Gastrocnemius medialis (tissue), 4 donors: Measurements from ENCODE around the gene SLC39A3. TPM values are rescaled to one million over a fixed set of nuclear protein-coding genes. Genes with fewer than 3 reads are reported as not detected.

ENCODE experiments used
- ATAC-seq, 2 donors: fragments of 150-250 bp; one replicate each; pipeline ENCODE4 v1.9.1; 2016
- DNase-seq, 2 donors: peaks; one replicate each; pipeline ENCODE4 v3.0.0-alpha.2; 2019
- H3K27ac ChIP-seq, 4 donors: fragments of 200-600 bp; sonication (generic); 1 replicate in 1 of 4; 2 replicates in 3 of 4; pipeline ENCODE4 v1.5.1; 2016 to 2018; ENCODE audit warnings: mild to moderate bottlenecking in 2 of 4, moderate library complexity in 1 of 4
- H3K27me3 ChIP-seq, 3 donors: fragments of 200-600 bp; sonication (generic) in 2 of 3; 1 replicate in 1 of 3; 2 replicates in 2 of 3; pipeline versions ENCODE4 v1.5.1 to v1.6.0; 2016 to 2019; ENCODE audit warnings: mild to moderate bottlenecking in 1 of 3, moderate library complexity in 1 of 3
- H3K36me3 ChIP-seq, 2 donors: fragments of 200-600 bp; sonication (generic) in 1 of 2; one replicate each; pipeline ENCODE4 v1.5.1; 2017 to 2018
- H3K4me1 ChIP-seq, 2 donors: fragments of 200-600 bp; sonication (generic) in 1 of 2; one replicate each; pipeline ENCODE4 v1.5.1; 2016 to 2017; ENCODE audit warnings: mild to moderate bottlenecking in 2 of 2
- H3K4me3 ChIP-seq, 4 donors: fragments of 200-600 bp; sonication (generic) in 3 of 4; 1 replicate in 1 of 4; 2 replicates in 3 of 4; pipeline ENCODE4 v1.5.1; 2016 to 2019; ENCODE audit warnings: mild to moderate bottlenecking in 2 of 4
- H3K9me3 ChIP-seq, 3 donors: fragments of 200-600 bp; sonication (generic) in 2 of 3; 1 replicate in 1 of 3; 2 replicates in 2 of 3; pipeline ENCODE4 v1.5.1; 2016 to 2019
- CTCF ChIP-seq, 5 experiments: fragments of 450-650 bp in 3 of 5; fragments of 200-600 bp in 2 of 5; sonication (generic) in 2 of 5; IDR thresholded peaks in 4 of 5; conservative IDR thresholded peaks in 1 of 5; 1 replicate in 4 of 5; 2 replicates in 1 of 5; pipeline ENCODE4 v1.5.1; 2016 to 2019; ENCODE audit warnings: antibody characterized with exemption in 5 of 5, mild to moderate bottlenecking in 3 of 5, moderate library complexity in 3 of 5
- POLR2A ChIP-seq, 2 donors: fragments of 450-650 bp; IDR thresholded peaks; one replicate each; pipeline ENCODE4 v1.6.1; 2017; ENCODE audit warnings: antibody characterized with exemption in 2 of 2, mild to moderate bottlenecking in 2 of 2, moderate library complexity in 2 of 2
- in situ Hi-C, 4 donors: fragments of 200-750 bp; cut with MboI; loops; one replicate each; pipeline versions ENCODE4 v1.15.0 to v1.8.0; 2017; ENCODE audit warnings: low sequenced_read_pairs in 4 of 4
- intact Hi-C: fragments of 100-400 bp; cut with DNase I; formaldehyde crosslinking; loops from one replicate; pipeline ENCODE4 v1.15.1; 2023; ENCODE audit warnings: low total_unique reads
- total RNA-seq, 4 donors: library from RNA; depleted of rRNA; stranded (reverse); fragments of >200 nt; gene quantifications; one replicate each; pipeline versions ENCODE4 v1.1.0 to v1.2.3, GENCODE V29; 2016

The SLC39A3 gene
- total RNA-seq, 4 donors from 2014 or later: 23.1 to 60.9 (median 27.1) TPM

- H3K27ac ChIP-seq: no peak overlapping the region
- peak overlapping the region; percentile 15 to 59 (median 50) for H3K4me3 ChIP-seq
- H3K36me3 ChIP-seq: no peaks in the 10 kb centered on the region
- H3K4me1 ChIP-seq: peaks cover 3 to 9% of the 10 kb centered on the region in 2 donors
- DNase-seq: no peak
- in situ Hi-C loops (no loop called here), intact Hi-C loops (loop anchor here (2.0 kb wide), 1 partner anchor 38 kb away; the partner anchor contains the start of gene SLC39A3)
- TF ChIP-seq POLR2A (IDR thresholded peaks at IDR 0.05): no peak
- ATAC-seq: no peak
- H3K27me3 ChIP-seq: no peaks in the 10 kb centered on the region
- no peaks in the 10 kb centered on the region for H3K9me3 ChIP-seq
Observed at GRCh38 chr19:2703077-2703437, 36.8 kb downstream of the SLC39A3 start.

GRCh38 chr19:2702170-2703076 lies 37.4 kb downstream of the SLC39A3 start, which contains the start of gene GNG7:
Gene GNG7, minus strand, starts transcription at chr19:2702694. Its CDS starts 182,006 bp downstream, at chr19:2520688.
- in situ Hi-C loops: no loop called here
- intact Hi-C loops: loop anchor here (2.0 kb wide), 1 partner anchor 38 kb away; the partner anchor contains the start of gene SLC39A3

GRCh38 chr19:2701361-2702169 lies 38.3 kb downstream of the SLC39A3 start:
- no peak for TF ChIP-seq POLR2A (IDR thresholded peaks at IDR 0.05)
- no peak for TF ChIP-seq CTCF (IDR thresholded peaks at IDR 0.05 in 4 of 5, conservative IDR thresholded peaks at IDR 0.05 in 1 of 5)
- H3K27me3 ChIP-seq: no peaks in the 10 kb centered on the region
- no peaks in the 10 kb centered on the region for H3K9me3 ChIP-seq
- in situ Hi-C loops (no loop called here), intact Hi-C loops (loop anchor here (2.0 kb wide), 1 partner anchor 39 kb away; the partner anchor contains the start of gene SLC39A3)
- H3K4me1 ChIP-seq: peaks cover 3 to 9% of the 10 kb centered on the region in 2 donors
- DNase-seq (no peak), ATAC-seq (no peak)
- no peaks in the 10 kb centered on the region for H3K36me3 ChIP-seq
- H3K4me3 ChIP-seq: peak overlapping the region in 3 of 4 donors; percentile 57 to 62 (median 59)
- H3K27ac ChIP-seq: no peak overlapping the region

More at GRCh38 chr19:2702170-2703076, 37.4 kb downstream of the SLC39A3 start, which contains the start of gene GNG7:
- peak within 1 kb of the TSS; percentile 43 to 62 (median 58) for H3K4me3 ChIP-seq
- no peaks in the 10 kb centered on the region for H3K9me3 ChIP-seq
- DNase-seq (peak; percentile 78 to 79), ATAC-seq (peak; percentile 93 to 94)
- H3K27ac ChIP-seq: peak within 1 kb of the TSS in 2 of 4 donors; percentile 43 to 52
- peaks cover 3 to 9% of the 10 kb centered on the region in 2 donors for H3K4me1 ChIP-seq
- no peak for TF ChIP-seq CTCF (IDR thresholded peaks at IDR 0.05 in 4 of 5, conservative IDR thresholded peaks at IDR 0.05 in 1 of 5)
- TF ChIP-seq POLR2A (IDR thresholded peaks at IDR 0.05): peak; percentile 51 to 70
- H3K27me3 ChIP-seq: no peaks in the 10 kb centered on the region
- H3K36me3 ChIP-seq: no peaks in the 10 kb centered on the region

GRCh38 chr19:2700660-2701360 lies 39.0 kb downstream of the SLC39A3 start:
- H3K36me3 ChIP-seq: no peaks in the 10 kb centered on the region
- no peak overlapping the region for H3K27ac ChIP-seq
- peaks cover 4 to 9% of the 10 kb centered on the region in 2 donors for H3K4me1 ChIP-seq
- no peaks in the 10 kb centered on the region for H3K9me3 ChIP-seq
- in situ Hi-C loops: no loop called here
- DNase-seq (no peak), ATAC-seq (no peak)
- intact Hi-C loops: no loop called here
- no peak overlapping the region for H3K4me3 ChIP-seq
- no peaks in the 10 kb centered on the region for H3K27me3 ChIP-seq
- TF ChIP-seq CTCF (IDR thresholded peaks at IDR 0.05 in 4 of 5, conservative IDR thresholded peaks at IDR 0.05 in 1 of 5) (no peak), POLR2A (IDR thresholded peaks at IDR 0.05) (no peak)
